ENCODE results near the gene MRPL40.

Gene MRPL40

GRCh38 chr22:19461506-19461905, 29.2 kb downstream of the MRPL40 start:
- H3K27me3 Mint-ChIP-seq, result no peaks in the 10 kb centered on the region
- DNase-seq (no peak), ATAC-seq (no peak)
- no peaks in the 10 kb centered on the region for H3K4me1 Mint-ChIP-seq
- no peak overlapping the region for H3K27ac Mint-ChIP-seq
- H3K9me3 Mint-ChIP-seq, result no peaks in the 10 kb centered on the region
- no peak overlapping the region for H3K4me3 Mint-ChIP-seq

GRCh38 chr22:19463008-19463407, 30.7 kb downstream of the MRPL40 start:
- Mint-ChIP-seq H3K4me3 (no peak overlapping the region), H3K9me3 (no peaks in the 10 kb centered on the region), H3K4me1 (no peaks in the 10 kb centered on the region), H3K27me3 (no peaks in the 10 kb centered on the region), H3K27ac (peak overlapping the region in 1 of 2 donors; percentile 81)
- ATAC-seq (no peak), DNase-seq (no peak)

DNA sequence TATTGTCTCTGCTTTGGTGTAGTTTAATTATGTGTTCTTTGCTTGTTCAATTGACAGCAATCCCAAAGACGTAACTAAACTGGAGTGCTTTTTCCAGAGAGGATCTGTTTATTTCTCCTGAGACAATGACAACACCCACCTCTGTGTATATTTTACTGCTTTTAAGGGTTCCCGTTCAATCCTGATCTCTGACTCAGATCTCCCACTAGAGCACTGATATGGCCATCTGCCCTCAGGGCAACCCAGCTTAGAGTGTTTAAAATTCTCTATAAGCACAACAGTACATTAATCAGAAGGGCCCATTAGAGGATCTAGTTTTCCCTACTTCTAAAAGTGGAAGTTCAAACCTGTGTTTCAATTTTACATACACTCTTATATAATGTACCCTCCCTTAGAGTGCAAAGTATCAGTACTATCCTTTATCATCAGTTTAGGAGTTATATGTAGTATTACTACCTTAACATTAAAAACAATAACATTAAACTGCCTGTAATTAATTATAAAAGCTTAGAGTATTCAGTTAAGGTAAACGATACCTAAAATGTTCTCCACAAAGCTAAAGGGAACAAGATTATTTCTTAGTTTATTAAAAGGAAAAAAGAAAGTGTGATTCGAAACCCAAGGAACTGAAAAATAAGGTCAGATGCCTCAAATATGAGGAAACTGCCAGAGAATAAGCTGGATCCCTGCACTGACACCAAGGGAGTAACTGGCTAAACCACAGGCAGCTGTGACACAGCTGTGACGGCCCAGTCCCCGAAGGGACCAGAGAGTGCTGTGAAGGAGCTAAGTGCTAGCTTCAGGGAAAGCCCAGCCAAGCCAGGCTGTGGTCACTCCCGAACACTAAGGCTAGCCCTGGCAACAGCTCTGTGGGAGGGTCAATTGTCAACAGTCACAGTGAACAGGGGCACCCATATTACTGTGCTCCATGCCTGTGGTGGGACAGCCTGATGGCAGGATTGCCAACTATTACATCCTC, 31.4 kb downstream of the MRPL40 start:
- no peak overlapping the region for H3K4me3 Mint-ChIP-seq
- DNase-seq, result no peak
- H3K4me1 Mint-ChIP-seq, result no peaks in the 10 kb centered on the region

GRCh38 chr22:19464546-19464945, 32.2 kb downstream of the MRPL40 start:
- Mint-ChIP-seq H3K4me1 (no peaks in the 10 kb centered on the region), H3K4me3 (no peak overlapping the region), H3K27ac (peak overlapping the region in 1 of 2 donors; percentile 65), H3K9me3 (no peaks in the 10 kb centered on the region), H3K27me3 (no peaks in the 10 kb centered on the region)
- DNase-seq, result no peak
- no peak for ATAC-seq

More for the DNA sequence above, 31.4 kb downstream of the MRPL40 start:
- H3K27ac Mint-ChIP-seq, result no peak overlapping the region
- H3K9me3 Mint-ChIP-seq, result no peaks in the 10 kb centered on the region
- no peak for ATAC-seq
- H3K27me3 Mint-ChIP-seq, result no peaks in the 10 kb centered on the region

- H3K9me3 Mint-ChIP-seq, result no peaks in the 10 kb centered on the region
- H3K27me3 Mint-ChIP-seq, result no peaks in the 10 kb centered on the region
- no peak overlapping the region for H3K4me3 Mint-ChIP-seq
- no peaks in the 10 kb centered on the region for H3K4me1 Mint-ChIP-seq
- no peak overlapping the region for H3K27ac Mint-ChIP-seq
- no peak for DNase-seq
- ATAC-seq, result no peak
Measured at GRCh38 chr22:19464975-19465374, 32.6 kb downstream of the MRPL40 start.

GRCh38 chr22:19466126-19466716, 33.9 kb downstream of the MRPL40 start:
- no peaks in the 10 kb centered on the region for H3K9me3 Mint-ChIP-seq
- peak overlapping the region in 1 of 2 donors; percentile 38 for H3K27ac Mint-ChIP-seq
- no peak for DNase-seq
- no peaks in the 10 kb centered on the region for H3K27me3 Mint-ChIP-seq
- no peak overlapping the region for H3K4me3 Mint-ChIP-seq
- no peaks in the 10 kb centered on the region for H3K4me1 Mint-ChIP-seq
- no peak for ATAC-seq

- no peak overlapping the region for H3K27ac Mint-ChIP-seq
- DNase-seq, result no peak
- no peaks in the 10 kb centered on the region for H3K27me3 Mint-ChIP-seq
- no peak overlapping the region for H3K4me3 Mint-ChIP-seq
- H3K9me3 Mint-ChIP-seq, result no peaks in the 10 kb centered on the region
- ATAC-seq, result no peak
- H3K4me1 Mint-ChIP-seq, result no peaks in the 10 kb centered on the region
Measured at GRCh38 chr22:19466848-19467752, 34.8 kb downstream of the MRPL40 start.

- DNase-seq (no peak), ATAC-seq (no peak)
- no peak overlapping the region for H3K4me3 Mint-ChIP-seq
- no peaks in the 10 kb centered on the region for H3K4me1 Mint-ChIP-seq
- no peaks in the 10 kb centered on the region for H3K27me3 Mint-ChIP-seq
- H3K9me3 Mint-ChIP-seq, result no peaks in the 10 kb centered on the region
- H3K27ac Mint-ChIP-seq, result no peak overlapping the region
Measured at GRCh38 chr22:19467912-19468311, 35.6 kb downstream of the MRPL40 start.

DNA sequence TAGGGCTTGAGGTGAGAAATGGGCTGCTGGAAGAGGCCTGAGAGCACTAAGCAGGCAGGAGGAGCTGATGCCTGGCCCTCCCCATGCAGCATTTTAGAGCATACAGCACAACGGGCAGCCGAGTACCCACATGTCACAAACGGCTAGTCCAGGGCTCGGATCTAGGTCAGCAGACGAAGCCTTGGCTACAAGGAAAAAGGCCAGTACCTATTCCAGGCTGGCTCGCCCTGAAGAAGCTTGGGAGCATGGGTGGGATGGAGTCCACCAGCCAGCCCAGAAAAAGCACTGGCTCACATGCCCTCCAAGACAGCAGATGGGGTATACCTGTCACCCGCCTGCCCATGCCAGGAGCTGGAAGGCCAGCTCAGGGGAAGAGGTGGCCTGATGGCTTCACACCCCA, 37.1 kb downstream of the MRPL40 start:
- H3K27ac Mint-ChIP-seq, result peak overlapping the region in 1 of 2 donors; percentile 73
- H3K9me3 Mint-ChIP-seq, result no peaks in the 10 kb centered on the region
- ATAC-seq, result no peak
- H3K4me1 Mint-ChIP-seq, result no peaks in the 10 kb centered on the region
- H3K4me3 Mint-ChIP-seq, result no peak overlapping the region
- no peaks in the 10 kb centered on the region for H3K27me3 Mint-ChIP-seq
- no peak for DNase-seq

DNA sequence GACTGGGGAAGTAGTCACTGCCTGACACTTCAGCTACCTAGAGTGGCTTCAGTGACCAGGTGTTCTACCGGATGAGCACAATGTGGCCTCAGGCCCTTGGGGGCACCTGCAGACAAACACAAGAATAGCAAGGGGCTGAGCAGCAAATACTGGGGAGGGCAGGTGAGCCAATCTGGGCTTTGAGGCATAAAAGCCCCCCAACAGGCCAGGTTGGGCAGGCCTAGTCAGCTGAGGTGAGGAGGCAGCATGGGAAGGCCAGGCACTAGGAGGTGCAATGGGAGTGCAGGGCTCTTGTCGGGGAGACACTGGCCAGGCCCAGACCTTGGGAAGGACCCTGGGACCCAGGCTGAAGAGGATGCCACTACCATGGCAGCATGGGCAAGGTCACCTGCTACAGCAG, 37.7 kb downstream of the MRPL40 start:
- ATAC-seq (no peak), DNase-seq (no peak)
- no peaks in the 10 kb centered on the region for H3K27me3 Mint-ChIP-seq
- no peaks in the 10 kb centered on the region for H3K9me3 Mint-ChIP-seq
- no peak overlapping the region for H3K4me3 Mint-ChIP-seq
- H3K27ac Mint-ChIP-seq, result no peak overlapping the region
- no peaks in the 10 kb centered on the region for H3K4me1 Mint-ChIP-seq

DNA sequence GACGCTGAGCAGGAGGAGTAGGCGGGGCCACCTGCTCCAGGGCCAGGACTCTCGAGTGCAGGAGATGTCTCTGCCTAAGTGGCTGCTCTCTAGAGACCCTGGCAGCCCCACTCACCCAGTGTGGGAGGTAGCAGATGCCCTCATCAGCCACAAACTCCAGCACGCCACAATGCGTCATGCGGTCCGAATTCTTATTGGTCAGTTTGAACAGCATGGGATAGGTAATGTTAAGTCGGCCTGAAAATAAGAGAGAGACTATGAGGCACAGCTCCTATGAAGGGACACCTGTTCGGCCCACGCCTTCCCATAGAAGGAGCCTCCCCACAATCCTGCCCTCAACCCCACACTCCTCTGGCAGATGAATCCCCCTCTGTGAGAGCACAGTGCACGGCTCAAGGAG, 39.2 kb downstream of the MRPL40 start:
- DNase-seq (no peak), ATAC-seq (no peak)
- H3K27ac Mint-ChIP-seq, result peak overlapping the region in 1 of 2 donors; percentile 88
- peaks cover 13% of the 10 kb centered on the region for H3K4me1 Mint-ChIP-seq
- no peak overlapping the region for H3K4me3 Mint-ChIP-seq
- H3K9me3 Mint-ChIP-seq, result no peaks in the 10 kb centered on the region
- no peaks in the 10 kb centered on the region for H3K27me3 Mint-ChIP-seq

DNA sequence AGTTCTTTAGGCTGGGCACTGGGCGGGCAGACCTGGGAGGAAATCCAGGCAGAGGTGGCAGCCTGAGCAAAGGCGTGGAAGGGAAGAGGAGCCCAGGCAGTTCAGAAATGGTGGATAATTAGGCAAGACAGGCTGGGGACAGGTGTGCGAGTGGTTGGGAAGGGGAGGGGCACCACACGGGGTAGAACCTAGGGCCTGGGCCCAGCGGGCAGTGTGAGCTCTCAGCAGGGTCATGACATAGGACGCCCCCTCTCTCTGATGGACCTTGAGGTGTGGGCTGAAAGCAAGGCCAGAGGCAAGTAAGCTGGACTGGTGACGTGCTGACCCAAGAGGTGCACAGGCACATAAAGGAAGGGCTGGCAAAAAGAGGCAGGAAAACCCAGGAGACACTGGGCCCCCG, 39.9 kb downstream of the MRPL40 start:
- Mint-ChIP-seq H3K4me3 (no peak overlapping the region), H3K4me1 (peaks cover 16% of the 10 kb centered on the region), H3K27me3 (no peaks in the 10 kb centered on the region), H3K9me3 (no peaks in the 10 kb centered on the region), H3K27ac (peak overlapping the region in 1 of 2 donors; percentile 88)
- DNase-seq, result no peak
- ATAC-seq, result no peak

DNA sequence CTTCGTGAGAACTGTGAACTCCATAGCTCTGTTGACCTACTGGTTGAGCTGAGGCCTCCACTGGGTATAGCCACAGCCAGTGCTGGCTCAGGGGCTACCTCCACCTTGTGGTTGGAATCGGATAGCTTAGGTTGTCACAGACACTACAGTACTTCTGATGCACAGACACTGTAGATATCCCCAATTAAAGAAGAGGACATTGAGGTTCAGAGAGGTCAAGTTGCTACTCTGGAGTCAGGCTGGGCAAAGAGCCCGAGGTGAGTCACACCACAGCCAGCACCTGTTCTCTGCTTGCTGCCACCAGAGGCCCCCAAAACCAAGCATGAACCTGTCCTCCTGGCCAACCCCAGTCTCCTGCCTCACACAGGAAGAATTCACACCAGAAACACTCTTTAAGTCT, 41.2 kb downstream of the MRPL40 start:
- peaks cover 26% of the 10 kb centered on the region for H3K4me1 Mint-ChIP-seq
- H3K4me3 Mint-ChIP-seq, result no peak overlapping the region
- no peaks in the 10 kb centered on the region for H3K27me3 Mint-ChIP-seq
- no peak for ATAC-seq
- H3K27ac Mint-ChIP-seq, result peak overlapping the region in 1 of 2 donors; percentile 74
- H3K9me3 Mint-ChIP-seq, result no peaks in the 10 kb centered on the region
- DNase-seq, result no peak

GRCh38 chr22:19476023-19476422, 43.7 kb downstream of the MRPL40 start:
- DNase-seq (no peak), ATAC-seq (no peak)
- Mint-ChIP-seq H3K27me3 (no peaks in the 10 kb centered on the region), H3K4me3 (no peak overlapping the region), H3K9me3 (no peaks in the 10 kb centered on the region), H3K4me1 (peaks cover 42% of the 10 kb centered on the region), H3K27ac (no peak overlapping the region)

DNA sequence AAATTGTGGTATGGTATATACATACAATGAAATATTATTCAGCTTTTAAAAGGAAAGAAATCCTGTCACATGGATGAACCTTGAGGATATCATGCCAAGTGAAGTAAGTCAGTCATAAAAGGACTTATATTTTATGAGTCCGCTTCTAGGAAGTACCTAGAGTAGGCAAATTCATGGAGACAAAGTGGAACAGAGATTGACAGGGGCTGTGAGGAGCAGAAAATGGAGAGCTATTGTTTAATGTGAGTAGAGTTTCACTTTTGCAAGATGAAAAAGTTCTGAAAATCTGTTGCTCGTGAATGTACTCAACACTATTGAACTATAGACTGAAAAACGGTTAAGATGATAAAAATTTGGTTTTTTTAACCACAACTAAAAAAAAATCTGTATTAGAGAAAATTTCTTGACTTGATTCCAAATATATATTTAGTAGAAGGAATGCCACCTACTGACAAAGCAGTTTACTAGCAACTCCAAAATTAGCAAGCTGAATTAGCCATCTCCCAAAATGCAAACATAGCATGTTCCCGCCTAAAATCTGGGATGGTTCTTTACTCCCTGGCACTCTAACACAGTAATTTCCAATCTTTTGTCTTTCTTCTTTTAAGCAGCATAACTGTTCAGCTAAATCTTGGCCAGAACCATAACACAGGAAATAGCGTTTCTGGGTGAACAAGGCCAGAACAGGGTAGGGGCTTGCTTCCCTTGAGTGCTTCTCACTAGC, 45.1 kb downstream of the MRPL40 start:
- no peak for ATAC-seq
- Mint-ChIP-seq H3K27me3 (no peaks in the 10 kb centered on the region), H3K27ac (peak overlapping the region; percentile 83 to 95), H3K4me3 (peak overlapping the region; percentile 98 to 99), H3K9me3 (no peaks in the 10 kb centered on the region), H3K4me1 (peaks cover 43% of the 10 kb centered on the region)
- DNase-seq, result no peak
